ENCODE results near the gene CACNA1E. TPM values are rescaled to one million over a fixed set of nuclear protein-coding genes. Genes with fewer than 3 reads are reported as not detected.

The CACNA1E gene
- total and polyA plus RNA-seq, 2 of the 4 experiments (the other 2 are of a cell fraction) = not detected

- Histone ChIP-seq H3K4me2 (ENCODE audit: low read depth, low read length) (no peak overlapping the region), H2AK5ac (ENCODE audit: low read depth, low read length) (no peak overlapping the region), H3K4me1 (ENCODE audit: control insufficient read depth, insufficient read depth, low read length) (no peaks in the 10 kb centered on the region), H3K27me3 (ENCODE audit: control insufficient read depth, insufficient read depth, low read length) (no peaks in the 10 kb centered on the region), H3K4ac (ENCODE audit: low read depth, low read length) (no peak overlapping the region), H2AFZ (replicated peaks; ENCODE audit: low read length, poor library complexity) (no peak overlapping the region), H4K8ac (ENCODE audit: low read depth in 2 of 2, low read length in 2 of 2) (no peak overlapping the region), H3K27ac (ENCODE audit: insufficient read depth, low read length) (no peak overlapping the region), H3K4me3 (ENCODE audit: insufficient read depth, low read depth, low read length) (no peak overlapping the region), H2BK5ac (ENCODE audit: low read depth, low read length, poor library complexity, severe bottlenecking) (no peak overlapping the region), H4K5ac (ENCODE audit: low read depth, low read length) (no peak overlapping the region), H3K14ac (replicated peaks; ENCODE audit: low read depth, low read length) (no peak overlapping the region), H3K36me3 (ENCODE audit: control insufficient read depth, insufficient read depth, low read length) (no peaks in the 10 kb centered on the region), H2BK20ac (ENCODE audit: low read depth, low read length) (no peak overlapping the region), H4K91ac (ENCODE audit: insufficient read depth, low read depth, low read length) (no peak overlapping the region), H2BK120ac (ENCODE audit: low read depth, low read length) (no peak overlapping the region), H3K9ac (ENCODE audit: low read depth, low read length) (no peak overlapping the region), H3K9me3 (ENCODE audit: control insufficient read depth, insufficient read depth, low read length) (peaks cover 11% of the 10 kb centered on the region; the same call in 1 of the 2 replicates), H3K79me1 (ENCODE audit: low read depth in 1 of 2, low read length in 2 of 2) (no peaks in the 10 kb centered on the region), H3K23ac (ENCODE audit: low read depth, low read length) (no peak overlapping the region), H3K56ac (ENCODE audit: extremely low read depth, insufficient read depth, low read length) (no peak overlapping the region), H2BK15ac (ENCODE audit: low read depth, low read length) (no peak overlapping the region), H4K20me1 (ENCODE audit: insufficient read depth, low read length) (no peaks in the 10 kb centered on the region), H2AK9ac (replicated peaks; ENCODE audit: low read depth, low read length, poor library complexity) (no peak overlapping the region), H3K9me1 (ENCODE audit: insufficient read depth, low read length) (no peaks in the 10 kb centered on the region), H3K18ac (ENCODE audit: low read depth, low read length) (no peak overlapping the region)
- WGBS, 2 experiments (ENCODE audit: extremely low coverage in 2 of 2, insufficient read length in 1 of 2) = no CpG with 5 or more reads among the region's 4 CpGs
- TF ChIP-seq RAD21 (IDR thresholded peaks at IDR 0.05; ENCODE audit: low read length) (no peak), USF2 (IDR thresholded peaks at IDR 0.05; ENCODE audit: low read depth, low read length) (no peak), FOS (IDR thresholded peaks at IDR 0.05; ENCODE audit: low read depth, low read length) (no peak), CTCF (conservative IDR thresholded peaks at IDR 0.05; ENCODE audit: low read depth, low read length) (no peak), ELK1 (IDR thresholded peaks at IDR 0.05; ENCODE audit: borderline replicate concordance, low read depth, low read length) (no peak), MAZ (IDR thresholded peaks at IDR 0.05; ENCODE audit: borderline replicate concordance, low read depth, low read length) (no peak), MXI1 (IDR thresholded peaks at IDR 0.05; ENCODE audit: borderline replicate concordance, low read depth, low read length) (no peak), RFX5 (IDR thresholded peaks at IDR 0.05; ENCODE audit: low read depth, low read length) (no peak), POLR2A (IDR thresholded peaks at IDR 0.05; ENCODE audit: low read depth, low read length) (no peak), CEBPB (IDR thresholded peaks at IDR 0.05; ENCODE audit: low read depth, low read length) (no peak)
- POLR2A ChIA-PET (ENCODE audit: unreplicated experiment) = no interaction called here
- intact Hi-C loops (cut with micrococcal nuclease) (no loop called here), dilution Hi-C loops (cut with HindIII; ENCODE audit: low sequenced_read_pairs, unreplicated experiment) (no loop called here), in situ Hi-C loops (cut with MboI; ENCODE audit: low sequenced_read_pairs) (no loop called here)
- DNase-seq (no peak), ATAC-seq (ENCODE audit: low read depth) (no peak)
- no TSS peak for BruUV-seq (replicated peaks)
- CTCF ChIA-PET = no interaction called here
Observed at GRCh38 chr1:181742426-181742825, 259.1 kb downstream of the CACNA1E start.

Data from IMR-90 (cell line).